HG03196 (cell line): ENCODE results near the gene DNAH5.

Experiments
- ATAC-seq: cut with Tn5 transposase; IDR thresholded peaks from one replicate; pipeline ENCODE4 v1.9.1; 2021; ENCODE audit not compliant: unreplicated experiment

DNAH5 gene

DNA sequence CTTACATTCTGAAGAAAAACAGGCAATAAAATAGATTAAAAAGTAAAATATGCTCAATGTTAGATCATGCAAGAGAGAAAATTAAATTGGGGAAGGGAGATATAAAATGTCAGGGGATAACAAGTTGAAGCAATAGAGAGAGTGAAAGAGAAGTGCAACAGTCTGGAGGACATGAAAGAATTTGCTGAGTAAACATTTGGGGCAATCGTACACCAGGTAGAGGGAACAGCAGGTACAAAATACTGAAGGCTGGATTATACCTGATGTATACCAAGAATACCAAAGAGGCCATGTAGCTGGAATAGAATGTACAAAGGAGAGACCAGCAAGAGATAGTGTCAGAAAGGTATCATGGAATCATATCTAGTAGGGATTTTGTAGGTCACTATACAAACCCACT lies 300.8 kb downstream of the DNAH5 start:
- no peak for ATAC-seq

DNA sequence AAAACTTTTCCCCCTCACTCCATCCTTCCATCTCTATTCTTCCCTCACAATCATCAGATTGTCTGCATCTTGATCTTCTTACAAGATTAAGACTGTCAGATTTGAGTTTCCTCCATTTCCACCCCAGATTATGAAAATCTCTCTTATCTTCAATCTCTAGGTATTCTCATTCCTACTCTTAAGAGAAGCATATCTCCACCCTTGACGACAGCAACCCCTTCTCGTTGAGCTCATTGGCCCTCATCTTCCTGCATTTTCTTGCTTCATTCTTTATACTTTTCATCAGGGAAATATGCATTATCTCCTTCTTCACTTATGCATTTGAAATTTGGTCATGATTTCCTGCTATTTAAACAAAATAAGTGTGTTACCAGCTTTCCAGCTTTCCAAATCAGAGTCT lies 301.3 kb downstream of the DNAH5 start:
- ATAC-seq: no peak
